ENCODE results near the gene COL3A1. TPM values are rescaled to one million over a fixed set of nuclear protein-coding genes. Genes with fewer than 3 reads are reported as not detected.

The COL3A1 gene
- total and polyA plus RNA-seq, 2 experiments from 2014 or later: 0.17 to 0.31 TPM

- H3K4me3 Mint-ChIP-seq: no peak overlapping the region
- no peak overlapping the region for H3K4me3 ChIP-seq
- no peaks in the 10 kb centered on the region for H3K27me3 Mint-ChIP-seq (ENCODE audit: insufficient read depth, low read depth, poor library complexity)
- no peaks in the 10 kb centered on the region for H3K9me2 ChIP-seq (ENCODE audit: insufficient read depth)
- H3K79me2 ChIP-seq (replicated peaks; ENCODE audit: insufficient read depth): no peaks in the 10 kb centered on the region
- no peaks in the 10 kb centered on the region for H3F3A ChIP-seq (replicated peaks; ENCODE audit: low read depth)
- no peak overlapping the region for H2AFZ ChIP-seq
- ATAC-seq (no peak), DNase-seq (ENCODE audit: low spot score) (no peak)
- H3K4me1 ChIP-seq (ENCODE audit: insufficient read depth): no peaks in the 10 kb centered on the region
- H3K27ac Mint-ChIP-seq: no peak overlapping the region; the same call in 1 of the 2 replicates
- H3K27ac ChIP-seq (ENCODE audit: low read depth): no peak overlapping the region
- H3K9me3 Mint-ChIP-seq: no peaks in the 10 kb centered on the region
- H4K20me1 ChIP-seq (replicated peaks; ENCODE audit: insufficient read depth): no peaks in the 10 kb centered on the region
- no peak overlapping the region for H3K4me2 ChIP-seq
- H3K27me3 ChIP-seq (ENCODE audit: insufficient read depth): no peaks in the 10 kb centered on the region
- no peak for TF ChIP-seq ZNF331 (CRISPR knock-in tag; IDR thresholded peaks at IDR 0.05; ENCODE audit: low read depth)
- TF ChIP-seq ZNF462 (CRISPR knock-in tag; IDR thresholded peaks at IDR 0.05): no peak
- TF ChIP-seq CTCF (conservative IDR thresholded peaks at IDR 0.05; ENCODE audit: low read depth in 2 of 2): no peak
- no peak for TF ChIP-seq POLR2AphosphoS5 (IDR thresholded peaks at IDR 0.05; ENCODE audit: low read depth)
- TF ChIP-seq EZH2phosphoT487 (IDR thresholded peaks at IDR 0.05; ENCODE audit: unreplicated experiment): no peak
- no peak for TF ChIP-seq ZNF114 (CRISPR knock-in tag; IDR thresholded peaks at IDR 0.05)
- no peak for TF ChIP-seq CREB1 (CRISPR knock-in tag; IDR thresholded peaks at IDR 0.05; ENCODE audit: low read depth)
- TF ChIP-seq STAT1 (IDR thresholded peaks at IDR 0.05; ENCODE audit: unreplicated experiment): no peak
- TF ChIP-seq EZH2 (IDR thresholded peaks at IDR 0.05; ENCODE audit: low read depth, unreplicated experiment): no peak
- TF ChIP-seq, protein P1, sequence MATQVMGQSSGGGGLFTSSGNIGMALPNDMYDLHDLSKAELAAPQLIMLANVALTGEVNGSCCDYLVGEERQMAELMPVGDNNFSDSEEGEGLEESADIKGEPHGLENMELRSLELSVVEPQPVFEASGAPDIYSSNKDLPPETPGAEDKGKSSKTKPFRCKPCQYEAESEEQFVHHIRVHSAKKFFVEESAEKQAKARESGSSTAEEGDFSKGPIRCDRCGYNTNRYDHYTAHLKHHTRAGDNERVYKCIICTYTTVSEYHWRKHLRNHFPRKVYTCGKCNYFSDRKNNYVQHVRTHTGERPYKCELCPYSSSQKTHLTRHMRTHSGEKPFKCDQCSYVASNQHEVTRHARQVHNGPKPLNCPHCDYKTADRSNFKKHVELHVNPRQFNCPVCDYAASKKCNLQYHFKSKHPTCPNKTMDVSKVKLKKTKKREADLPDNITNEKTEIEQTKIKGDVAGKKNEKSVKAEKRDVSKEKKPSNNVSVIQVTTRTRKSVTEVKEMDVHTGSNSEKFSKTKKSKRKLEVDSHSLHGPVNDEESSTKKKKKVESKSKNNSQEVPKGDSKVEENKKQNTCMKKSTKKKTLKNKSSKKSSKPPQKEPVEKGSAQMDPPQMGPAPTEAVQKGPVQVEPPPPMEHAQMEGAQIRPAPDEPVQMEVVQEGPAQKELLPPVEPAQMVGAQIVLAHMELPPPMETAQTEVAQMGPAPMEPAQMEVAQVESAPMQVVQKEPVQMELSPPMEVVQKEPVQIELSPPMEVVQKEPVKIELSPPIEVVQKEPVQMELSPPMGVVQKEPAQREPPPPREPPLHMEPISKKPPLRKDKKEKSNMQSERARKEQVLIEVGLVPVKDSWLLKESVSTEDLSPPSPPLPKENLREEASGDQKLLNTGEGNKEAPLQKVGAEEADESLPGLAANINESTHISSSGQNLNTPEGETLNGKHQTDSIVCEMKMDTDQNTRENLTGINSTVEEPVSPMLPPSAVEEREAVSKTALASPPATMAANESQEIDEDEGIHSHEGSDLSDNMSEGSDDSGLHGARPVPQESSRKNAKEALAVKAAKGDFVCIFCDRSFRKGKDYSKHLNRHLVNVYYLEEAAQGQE (IDR thresholded peaks at IDR 0.05; ENCODE audit: unreplicated experiment): no peak
- no peak for TF ChIP-seq NANOG (IDR thresholded peaks at IDR 0.05; ENCODE audit: borderline replicate concordance)
- no peak for TF ChIP-seq ETS1 (IDR thresholded peaks at IDR 0.05)
- no peaks in the 10 kb centered on the region for H3K36me3 ChIP-seq (ENCODE audit: insufficient read depth)
- H3K36me3 Mint-ChIP-seq (ENCODE audit: low read depth): no peaks in the 10 kb centered on the region
- no peaks in the 10 kb centered on the region for H3K4me1 Mint-ChIP-seq
Observed at GRCh38 chr2:188986839-188987238, 12.7 kb downstream of the COL3A1 start.
